ENCODE data around the gene NELFCD. TPM values are rescaled to one million over a fixed set of nuclear protein-coding genes. Genes with fewer than 3 reads are reported as not detected.

NELFCD gene
- total and polyA plus RNA-seq, 9 of the 15 experiments (the other 6 are each of a cell fraction or from before 2014, with no cell fraction given): 11.7 to 163 (median 96.5) TPM

DNA sequence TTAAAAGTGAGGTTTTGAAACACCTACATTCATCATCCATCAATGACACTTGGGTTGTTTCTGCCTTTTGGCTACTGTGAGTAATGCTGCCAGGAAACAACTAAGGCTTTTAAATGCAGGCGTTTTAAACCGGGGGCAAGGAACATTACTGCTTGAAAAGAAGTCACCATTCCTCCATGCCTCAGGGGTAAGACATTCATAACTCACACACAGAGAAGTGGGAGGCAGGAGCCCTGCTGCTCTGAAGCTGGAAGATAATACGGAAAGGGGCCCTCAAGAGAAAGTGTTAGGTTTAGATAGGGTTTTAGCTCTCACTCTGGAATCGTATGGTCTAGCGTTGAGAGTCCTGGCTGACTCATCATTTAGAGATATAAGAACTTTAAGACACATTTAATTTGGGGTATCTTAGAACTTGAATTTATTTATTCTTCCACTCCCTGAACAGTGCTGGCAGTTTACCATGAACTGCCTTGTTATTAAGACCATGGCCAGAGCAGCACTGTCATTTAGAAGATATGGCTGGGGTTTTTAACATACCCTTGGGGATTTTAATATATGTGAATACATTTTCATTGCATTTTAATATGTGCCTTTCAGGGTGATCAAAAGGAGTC lies 40.0 kb downstream of the NELFCD start (continued):
- TF ChIP-seq, protein P1, sequence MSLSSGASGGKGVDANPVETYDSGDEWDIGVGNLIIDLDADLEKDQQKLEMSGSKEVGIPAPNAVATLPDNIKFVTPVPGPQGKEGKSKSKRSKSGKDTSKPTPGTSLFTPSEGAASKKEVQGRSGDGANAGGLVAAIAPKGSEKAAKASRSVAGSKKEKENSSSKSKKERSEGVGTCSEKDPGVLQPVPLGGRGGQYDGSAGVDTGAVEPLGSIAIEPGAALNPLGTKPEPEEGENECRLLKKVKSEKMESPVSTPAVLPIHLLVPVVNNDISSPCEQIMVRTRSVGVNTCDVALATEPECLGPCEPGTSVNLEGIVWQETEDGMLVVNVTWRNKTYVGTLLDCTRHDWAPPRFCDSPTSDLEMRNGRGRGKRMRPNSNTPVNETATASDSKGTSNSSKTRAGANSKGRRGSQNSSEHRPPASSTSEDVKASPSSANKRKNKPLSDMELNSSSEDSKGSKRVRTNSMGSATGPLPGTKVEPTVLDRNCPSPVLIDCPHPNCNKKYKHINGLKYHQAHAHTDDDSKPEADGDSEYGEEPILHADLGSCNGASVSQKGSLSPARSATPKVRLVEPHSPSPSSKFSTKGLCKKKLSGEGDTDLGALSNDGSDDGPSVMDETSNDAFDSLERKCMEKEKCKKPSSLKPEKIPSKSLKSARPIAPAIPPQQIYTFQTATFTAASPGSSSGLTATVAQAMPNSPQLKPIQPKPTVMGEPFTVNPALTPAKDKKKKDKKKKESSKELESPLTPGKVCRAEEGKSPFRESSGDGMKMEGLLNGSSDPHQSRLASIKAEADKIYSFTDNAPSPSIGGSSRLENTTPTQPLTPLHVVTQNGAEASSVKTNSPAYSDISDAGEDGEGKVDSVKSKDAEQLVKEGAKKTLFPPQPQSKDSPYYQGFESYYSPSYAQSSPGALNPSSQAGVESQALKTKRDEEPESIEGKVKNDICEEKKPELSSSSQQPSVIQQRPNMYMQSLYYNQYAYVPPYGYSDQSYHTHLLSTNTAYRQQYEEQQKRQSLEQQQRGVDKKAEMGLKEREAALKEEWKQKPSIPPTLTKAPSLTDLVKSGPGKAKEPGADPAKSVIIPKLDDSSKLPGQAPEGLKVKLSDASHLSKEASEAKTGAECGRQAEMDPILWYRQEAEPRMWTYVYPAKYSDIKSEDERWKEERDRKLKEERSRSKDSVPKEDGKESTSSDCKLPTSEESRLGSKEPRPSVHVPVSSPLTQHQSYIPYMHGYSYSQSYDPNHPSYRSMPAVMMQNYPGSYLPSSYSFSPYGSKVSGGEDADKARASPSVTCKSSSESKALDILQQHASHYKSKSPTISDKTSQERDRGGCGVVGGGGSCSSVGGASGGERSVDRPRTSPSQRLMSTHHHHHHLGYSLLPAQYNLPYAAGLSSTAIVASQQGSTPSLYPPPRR (CRISPR knock-in tag; IDR thresholded peaks at IDR 0.05; ENCODE audit: borderline replicate concordance): no peak
- TF ChIP-seq NRF1 (conservative IDR thresholded peaks at IDR 0.05 in 1 of 2, IDR thresholded peaks at IDR 0.05 in 1 of 2) (peak in 1 of 2 experiments; percentile 22; a peak in 1 of 4 replicates), ZBTB49 (CRISPR knock-in tag; IDR thresholded peaks at IDR 0.05; ENCODE audit: borderline replicate concordance) (no peak), CBX1 (IDR thresholded peaks at IDR 0.05; ENCODE audit: low read depth) (no peak), ZKSCAN8 (CRISPR knock-in tag; IDR thresholded peaks at IDR 0.05) (peak; percentile 70; the same call in 1 of the 2 replicates), POLR2AphosphoS5 (IDR thresholded peaks at IDR 0.05; ENCODE audit: control insufficient read depth, insufficient read depth, low read depth, low read length) (peak; percentile 98), RFX1 (IDR thresholded peaks at IDR 0.05) (peak; percentile 6; the same call in 1 of the 2 replicates), ZNF830 (CRISPR knock-in tag; IDR thresholded peaks at IDR 0.05) (no peak), RCOR1 (IDR thresholded peaks at IDR 0.05; ENCODE audit: borderline replicate concordance in 1 of 2, low read depth in 2 of 2, low read length in 2 of 2) (peak; percentile 51 to 87; a peak in 3 of 4 replicates)
- TF ChIP-seq, protein P2, sequence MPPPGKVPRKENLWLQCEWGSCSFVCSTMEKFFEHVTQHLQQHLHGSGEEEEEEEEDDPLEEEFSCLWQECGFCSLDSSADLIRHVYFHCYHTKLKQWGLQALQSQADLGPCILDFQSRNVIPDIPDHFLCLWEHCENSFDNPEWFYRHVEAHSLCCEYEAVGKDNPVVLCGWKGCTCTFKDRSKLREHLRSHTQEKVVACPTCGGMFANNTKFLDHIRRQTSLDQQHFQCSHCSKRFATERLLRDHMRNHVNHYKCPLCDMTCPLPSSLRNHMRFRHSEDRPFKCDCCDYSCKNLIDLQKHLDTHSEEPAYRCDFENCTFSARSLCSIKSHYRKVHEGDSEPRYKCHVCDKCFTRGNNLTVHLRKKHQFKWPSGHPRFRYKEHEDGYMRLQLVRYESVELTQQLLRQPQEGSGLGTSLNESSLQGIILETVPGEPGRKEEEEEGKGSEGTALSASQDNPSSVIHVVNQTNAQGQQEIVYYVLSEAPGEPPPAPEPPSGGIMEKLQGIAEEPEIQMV (tag; conservative IDR thresholded peaks at IDR 0.05; ENCODE audit: low read depth): no peak
